Calu3 (cell line): ENCODE results near the gene TMEM82. TPM values are rescaled to one million over a fixed set of nuclear protein-coding genes. Genes with fewer than 3 reads are reported as not detected.

Experiments used
- BruUV-seq: library from RNA; stranded (reverse); fragments of 400-500 nt; replicated peaks from 2 replicates; lab custom pipeline; 2021; lab: Mats Ljungman, UMichigan
- CTCF ChIA-PET: fragments of 300-600 bp; sonication (Branson Sonifier 250); formaldehyde crosslinking; loops from one replicate; lab custom pipeline; 2022; ENCODE audit warnings: antibody characterized with exemption; lab: Charles Lee
- DNase-seq: peaks from one replicate; pipeline ENCODE4 v3.0.0; 2022
- H3K27ac Mint-ChIP-seq: one replicate; pipeline ENCODE4 v1.8.0; 2022; ENCODE audit warnings: mixed read lengths; ENCODE audit not compliant: unreplicated experiment
- H3K27me3 Mint-ChIP-seq: one replicate; pipeline ENCODE4 v1.8.0; 2022; ENCODE audit warnings: mixed read lengths; ENCODE audit not compliant: unreplicated experiment
- H3K36me3 Mint-ChIP-seq: one replicate; pipeline ENCODE4 v1.8.0; 2022; ENCODE audit warnings: mild to moderate bottlenecking, moderate library complexity, mixed read lengths; ENCODE audit not compliant: insufficient read depth, unreplicated experiment
- H3K4me1 Mint-ChIP-seq: one replicate; pipeline ENCODE4 v1.8.0; 2022; ENCODE audit warnings: mild to moderate bottlenecking, low read depth, mixed read lengths; ENCODE audit not compliant: unreplicated experiment
- H3K4me3 Mint-ChIP-seq: one replicate; pipeline ENCODE4 v1.8.0; 2022; ENCODE audit warnings: mild to moderate bottlenecking, low read depth, moderate library complexity, mixed read lengths; ENCODE audit not compliant: unreplicated experiment
- H3K9me3 Mint-ChIP-seq: one replicate; pipeline ENCODE4 v1.8.0; 2022; ENCODE audit warnings: low read depth, mixed read lengths; ENCODE audit not compliant: unreplicated experiment
- CTCF ChIP-seq: fragments of 200-600 bp; IDR thresholded peaks from one replicate; pipeline ENCODE4 v1.8.0; 2022; ENCODE audit warnings: antibody characterized with exemption; ENCODE audit not compliant: unreplicated experiment
- intact Hi-C: fragments of 100-400 bp; cut with micrococcal nuclease; formaldehyde crosslinking; loops from one replicate; pipeline ENCODE4 v1.10.0; 2022; ENCODE audit not compliant: unreplicated experiment
- total RNA-seq: library from RNA; stranded (reverse); gene quantifications from 2 replicates; pipeline ENCODE4 v1.2.3, GENCODE V29; 2022

Gene TMEM82
- total RNA-seq, 1 experiment from 2014 or later, result not detected

DNA sequence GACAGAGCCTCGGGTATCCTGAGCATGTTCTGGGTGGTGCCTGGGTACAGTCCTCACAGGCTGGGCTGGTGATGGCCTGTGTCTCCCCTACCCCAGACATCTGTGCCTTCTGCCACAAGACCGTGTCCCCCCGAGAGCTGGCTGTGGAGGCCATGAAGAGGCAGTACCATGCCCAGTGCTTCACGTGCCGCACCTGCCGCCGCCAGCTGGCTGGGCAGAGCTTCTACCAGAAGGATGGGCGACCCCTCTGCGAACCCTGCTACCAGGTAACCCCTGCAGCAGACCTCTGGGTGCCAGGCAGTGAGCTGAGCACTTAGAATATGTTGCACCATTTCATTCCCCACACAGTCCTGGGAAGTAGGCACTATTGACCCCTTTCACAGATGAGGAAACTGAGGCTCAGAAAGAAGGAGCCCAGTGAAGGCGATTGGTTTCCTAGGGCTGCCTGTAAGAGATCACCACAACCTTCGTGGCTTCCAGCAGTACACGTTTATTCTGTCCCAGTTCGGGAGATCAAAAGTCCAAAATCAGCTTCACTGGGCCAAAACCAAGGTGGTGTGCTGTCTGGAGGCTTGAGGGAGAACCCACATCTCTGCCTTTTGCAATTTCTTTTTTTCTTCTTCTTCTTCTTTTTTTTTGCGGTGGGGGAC, 28.1 kb downstream of the TMEM82 start:
- no TSS peak for BruUV-seq
- CTCF ChIA-PET, result no interaction called here

GRCh38 chr1:15771836-15772515, 29.7 kb downstream of the TMEM82 start:
- intact Hi-C loops, result no loop called here
- CTCF ChIA-PET, result no interaction called here
- no peaks in the 10 kb centered on the region for H3K9me3 Mint-ChIP-seq
- H3K27ac Mint-ChIP-seq, result no peak overlapping the region
- H3K27me3 Mint-ChIP-seq, result no peaks in the 10 kb centered on the region
- BruUV-seq, result no TSS peak
- DNase-seq, result no peak
- H3K36me3 Mint-ChIP-seq, result peaks cover 19% of the 10 kb centered on the region
- no peaks in the 10 kb centered on the region for H3K4me1 Mint-ChIP-seq
- H3K4me3 Mint-ChIP-seq, result no peak overlapping the region
- no peak for TF ChIP-seq CTCF

More for the DNA sequence above, 28.1 kb downstream of the TMEM82 start:
- no peak overlapping the region for H3K4me3 Mint-ChIP-seq
- TF ChIP-seq CTCF, result no peak
- H3K9me3 Mint-ChIP-seq, result no peaks in the 10 kb centered on the region
- intact Hi-C loops, result no loop called here
- no peak for DNase-seq
- peaks cover 14% of the 10 kb centered on the region for H3K36me3 Mint-ChIP-seq
- no peak overlapping the region for H3K27ac Mint-ChIP-seq
- H3K4me1 Mint-ChIP-seq, result no peaks in the 10 kb centered on the region
- H3K27me3 Mint-ChIP-seq, result no peaks in the 10 kb centered on the region

- CTCF ChIA-PET, result no interaction called here
These were observed 33.4 kb downstream of the TMEM82 start for GRCh38 chr1:15775706-15776105.

More at GRCh38 chr1:15775706-15776105, 33.4 kb downstream of the TMEM82 start:
- Mint-ChIP-seq H3K36me3 (peaks cover 27% of the 10 kb centered on the region), H3K27me3 (no peaks in the 10 kb centered on the region), H3K4me1 (peaks cover 15% of the 10 kb centered on the region), H3K4me3 (no peak overlapping the region), H3K27ac (no peak overlapping the region), H3K9me3 (no peaks in the 10 kb centered on the region)
- no TSS peak for BruUV-seq
- intact Hi-C loops, result no loop called here
- TF ChIP-seq CTCF, result no peak
- DNase-seq, result no peak
